ENCODE data around the gene TP53RK.

TP53RK gene

DNA sequence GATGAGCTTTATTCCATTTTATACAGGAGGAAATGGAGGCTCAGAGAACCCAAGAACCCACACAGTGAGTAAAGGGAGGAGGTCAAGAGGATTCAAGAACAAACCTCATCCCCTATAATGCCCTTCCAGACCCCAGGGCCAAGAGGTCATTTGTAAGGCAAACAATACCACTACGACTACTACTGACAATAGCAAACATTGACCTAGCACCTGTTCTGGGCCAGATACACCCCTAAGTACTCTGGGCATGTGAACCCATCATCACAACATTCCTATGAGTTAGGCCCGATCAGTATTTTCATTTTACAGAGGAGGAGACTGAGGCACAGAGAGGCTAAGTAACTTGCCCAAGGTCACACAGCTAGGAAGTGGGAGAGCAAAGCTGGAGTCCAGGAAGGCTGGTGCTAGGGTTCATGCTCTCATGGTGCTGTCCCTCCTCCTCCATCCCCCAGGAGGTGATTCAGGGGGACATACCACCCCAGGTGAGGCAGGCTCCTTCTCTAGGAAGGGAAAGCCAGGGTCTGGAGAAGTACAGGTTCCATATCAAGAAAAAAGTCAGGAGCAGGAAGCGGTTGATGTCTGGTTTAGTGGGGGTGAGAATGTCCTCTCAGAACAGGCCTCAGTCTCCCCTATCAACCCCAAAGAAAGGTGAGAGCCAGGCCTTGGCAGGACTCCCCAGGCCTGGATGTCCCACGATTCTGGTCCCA, 51.7 kb downstream of the TP53RK start:
- no peak for DNase-seq (ENCODE audit: extremely low read depth, low read depth)
- TF ChIP-seq, protein P1, sequence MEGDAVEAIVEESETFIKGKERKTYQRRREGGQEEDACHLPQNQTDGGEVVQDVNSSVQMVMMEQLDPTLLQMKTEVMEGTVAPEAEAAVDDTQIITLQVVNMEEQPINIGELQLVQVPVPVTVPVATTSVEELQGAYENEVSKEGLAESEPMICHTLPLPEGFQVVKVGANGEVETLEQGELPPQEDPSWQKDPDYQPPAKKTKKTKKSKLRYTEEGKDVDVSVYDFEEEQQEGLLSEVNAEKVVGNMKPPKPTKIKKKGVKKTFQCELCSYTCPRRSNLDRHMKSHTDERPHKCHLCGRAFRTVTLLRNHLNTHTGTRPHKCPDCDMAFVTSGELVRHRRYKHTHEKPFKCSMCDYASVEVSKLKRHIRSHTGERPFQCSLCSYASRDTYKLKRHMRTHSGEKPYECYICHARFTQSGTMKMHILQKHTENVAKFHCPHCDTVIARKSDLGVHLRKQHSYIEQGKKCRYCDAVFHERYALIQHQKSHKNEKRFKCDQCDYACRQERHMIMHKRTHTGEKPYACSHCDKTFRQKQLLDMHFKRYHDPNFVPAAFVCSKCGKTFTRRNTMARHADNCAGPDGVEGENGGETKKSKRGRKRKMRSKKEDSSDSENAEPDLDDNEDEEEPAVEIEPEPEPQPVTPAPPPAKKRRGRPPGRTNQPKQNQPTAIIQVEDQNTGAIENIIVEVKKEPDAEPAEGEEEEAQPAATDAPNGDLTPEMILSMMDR (IDR thresholded peaks at IDR 0.05; ENCODE audit: low read depth, low read length) = no peak

GRCh38 chr20:46637020-46637419, 52.2 kb downstream of the TP53RK start:
- DNase-seq (ENCODE audit: extremely low read depth, low read depth) = no peak
- TF ChIP-seq, protein P1 (IDR thresholded peaks at IDR 0.05; ENCODE audit: low read depth, low read length) = no peak

DNA sequence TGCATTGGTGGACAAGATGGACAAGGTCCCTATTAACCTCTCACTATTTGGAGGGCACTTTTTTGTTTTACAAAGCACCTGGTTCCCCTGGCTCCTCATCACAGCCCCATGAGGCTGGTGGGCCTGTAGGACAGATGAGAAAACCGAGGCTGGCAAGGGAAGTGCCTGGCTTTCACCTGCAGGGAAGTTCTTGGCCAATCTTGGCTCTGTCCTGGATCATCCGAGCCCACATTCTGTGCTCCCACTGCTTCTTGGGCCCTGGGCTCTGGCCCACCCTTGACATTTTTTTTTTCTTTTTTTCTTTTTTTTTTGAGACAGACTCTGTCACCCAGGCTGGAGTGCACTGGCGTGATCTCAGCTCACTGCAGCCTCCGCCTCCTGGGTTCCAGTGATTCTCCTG, 52.7 kb downstream of the TP53RK start:
- TF ChIP-seq, protein P1 (IDR thresholded peaks at IDR 0.05; ENCODE audit: low read depth, low read length) = no peak
- DNase-seq (ENCODE audit: extremely low read depth, low read depth) = no peak

DNA sequence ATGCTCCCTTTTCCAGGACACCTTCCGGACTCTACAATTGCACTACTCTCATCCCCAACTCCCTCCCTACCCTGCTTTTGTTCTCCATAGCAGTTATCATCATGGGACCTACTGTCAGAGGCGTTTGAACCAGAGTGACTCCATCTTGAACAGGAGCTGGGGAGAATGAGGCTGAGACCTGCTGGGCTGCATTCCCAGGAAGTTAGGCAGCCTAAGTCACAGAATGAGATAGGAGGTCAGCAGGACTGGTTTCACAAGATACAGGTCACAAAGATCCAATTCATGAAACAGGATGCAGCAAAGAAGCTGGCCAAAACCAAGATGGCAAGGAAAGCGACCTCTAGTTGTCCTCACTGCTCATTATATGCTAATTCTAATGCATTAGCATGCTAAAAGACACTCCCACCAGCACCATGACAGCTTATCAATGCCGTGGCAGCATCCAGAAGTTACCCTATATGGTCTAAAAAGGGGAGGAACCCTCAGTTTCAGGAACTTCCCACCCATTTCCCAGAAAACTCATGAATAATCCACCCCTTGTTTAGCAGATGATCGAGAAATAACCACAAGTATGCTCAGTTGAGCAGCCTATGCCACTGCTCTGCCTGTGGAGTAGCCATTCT, 53.6 kb downstream of the TP53RK start:
- no peak for DNase-seq (ENCODE audit: extremely low read depth, low read depth)
- TF ChIP-seq, protein P1 (IDR thresholded peaks at IDR 0.05; ENCODE audit: low read depth, low read length) = no peak

DNA sequence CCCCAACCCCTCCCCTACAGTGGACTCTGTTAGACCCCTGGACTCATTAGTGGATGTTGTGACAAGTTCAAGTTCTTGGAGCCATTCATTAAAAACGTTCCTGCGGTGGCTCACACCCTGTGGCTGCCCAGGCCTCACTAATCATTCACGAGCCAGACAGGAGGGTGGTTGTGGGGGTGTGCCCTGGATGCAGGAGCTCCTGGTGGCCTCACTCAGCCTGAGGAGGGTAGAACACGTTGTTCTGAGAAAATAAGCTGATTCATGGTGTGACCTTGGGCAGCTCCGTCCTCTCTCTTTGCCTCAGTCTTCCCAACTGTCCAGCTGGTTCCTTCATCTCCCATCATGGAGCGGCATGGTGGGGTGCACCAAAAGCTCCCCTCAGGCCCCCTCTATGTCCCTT, 54.7 kb downstream of the TP53RK start:
- DNase-seq (ENCODE audit: extremely low read depth, low read depth) = no peak
- TF ChIP-seq, protein P1 (IDR thresholded peaks at IDR 0.05; ENCODE audit: low read depth, low read length) = no peak

Measured in AG09319 (cell line).